Measurements from ENCODE around the gene SUGT1.

The SUGT1 gene

GRCh38 chr13:52736891-52737290 is 84.3 kb downstream of the SUGT1 start:
- in situ Hi-C loops (cut with HindIII; ENCODE audit: low sequenced_read_pairs), result no loop called here

- in situ Hi-C loops (cut with HindIII; ENCODE audit: low sequenced_read_pairs), result no loop called here
Observed at GRCh38 chr13:52737451-52737850, 84.8 kb downstream of the SUGT1 start.

DNA sequence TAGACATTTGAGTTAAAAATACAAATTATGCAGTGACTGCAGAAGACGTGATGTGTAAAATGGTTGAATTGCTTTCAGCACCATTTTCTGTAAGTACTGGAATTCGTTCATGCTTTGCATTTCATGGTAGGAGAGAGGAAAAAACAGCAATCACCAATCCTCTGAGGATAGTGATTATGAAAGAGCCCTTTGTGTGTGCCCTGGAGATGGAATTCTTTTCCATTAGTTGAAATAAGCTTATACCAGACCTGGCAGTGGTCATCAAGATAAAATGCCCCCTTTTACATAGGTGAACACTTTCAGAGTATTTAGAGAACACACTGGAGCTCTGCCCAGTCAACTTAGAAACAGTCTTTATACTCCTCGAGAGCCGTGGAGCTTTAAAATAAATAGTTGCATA is 85.3 kb downstream of the SUGT1 start:
- in situ Hi-C loops (cut with HindIII; ENCODE audit: low sequenced_read_pairs), result no loop called here

- in situ Hi-C loops (cut with HindIII; ENCODE audit: low sequenced_read_pairs), result no loop called here
Observed at GRCh38 chr13:52738719-52739467, 86.3 kb downstream of the SUGT1 start.

DNA sequence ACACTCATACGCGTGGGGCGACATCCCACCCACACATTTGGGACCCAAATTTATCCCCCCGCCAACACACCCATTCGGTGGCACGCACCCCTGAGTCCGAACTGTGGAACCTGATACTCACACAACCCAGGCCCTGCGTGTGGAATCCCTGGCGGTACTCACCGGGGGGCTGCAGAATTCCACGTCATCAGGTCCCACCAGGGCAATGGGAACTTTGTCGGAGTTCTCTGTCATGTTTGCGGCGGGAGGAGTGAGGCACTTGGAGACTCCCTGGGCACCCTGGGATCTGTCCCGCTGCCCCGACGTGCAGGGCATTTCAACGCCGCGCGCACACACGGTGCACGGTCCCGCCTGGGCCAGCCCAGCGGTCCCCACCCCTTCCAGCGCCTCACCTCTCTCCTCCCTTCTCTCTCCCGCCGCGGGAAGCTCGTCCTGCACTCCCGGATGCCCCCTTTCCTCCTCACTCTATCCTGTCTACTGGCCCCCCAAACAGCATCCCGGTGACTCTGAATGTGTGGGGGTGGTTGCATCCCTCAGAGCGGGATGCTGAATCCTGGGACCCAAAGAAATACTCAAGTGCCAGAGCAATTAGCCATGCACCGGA is 86.9 kb downstream of the SUGT1 start, which contains the start of gene CNMD:
CNMD (minus strand) TSS at position 353 of the 604 bp plus-strand sequence; CDS start at position 234, 119 bp downstream.
- in situ Hi-C loops (cut with HindIII; ENCODE audit: low sequenced_read_pairs), result no loop called here

- in situ Hi-C loops (cut with HindIII; ENCODE audit: low sequenced_read_pairs), result no loop called here
Observed at GRCh38 chr13:52743569-52743968, 90.9 kb downstream of the SUGT1 start.

- in situ Hi-C loops (cut with HindIII; ENCODE audit: low sequenced_read_pairs), result no loop called here
Observed at GRCh38 chr13:52743988-52744387, 91.4 kb downstream of the SUGT1 start.

DNA sequence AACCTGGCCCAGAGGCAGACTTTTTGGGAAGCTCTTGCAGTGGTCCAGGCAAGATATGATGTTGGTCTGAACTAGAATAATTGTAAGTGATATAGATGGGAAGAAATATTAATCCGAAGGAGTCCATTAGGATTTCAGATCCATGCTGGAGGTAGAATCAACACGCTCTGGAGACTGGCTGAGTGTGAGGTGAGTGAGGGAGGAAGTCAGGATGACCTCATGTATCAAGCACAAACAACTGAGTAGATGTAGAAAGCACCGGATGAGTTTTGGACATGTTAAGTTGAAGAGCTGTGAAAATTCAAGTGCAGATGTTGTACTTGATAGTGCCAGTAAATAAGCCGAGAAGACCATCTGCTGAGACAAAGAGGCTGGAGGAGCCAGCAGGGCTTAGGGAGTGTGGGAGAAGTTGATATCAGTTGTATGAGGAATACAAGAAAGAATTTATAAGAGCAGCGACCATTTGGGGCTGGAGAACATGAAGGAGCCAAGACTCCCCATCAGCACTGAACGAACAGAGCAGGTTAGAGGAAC is 92.3 kb downstream of the SUGT1 start:
- in situ Hi-C loops (cut with HindIII; ENCODE audit: low sequenced_read_pairs), result no loop called here

DNA sequence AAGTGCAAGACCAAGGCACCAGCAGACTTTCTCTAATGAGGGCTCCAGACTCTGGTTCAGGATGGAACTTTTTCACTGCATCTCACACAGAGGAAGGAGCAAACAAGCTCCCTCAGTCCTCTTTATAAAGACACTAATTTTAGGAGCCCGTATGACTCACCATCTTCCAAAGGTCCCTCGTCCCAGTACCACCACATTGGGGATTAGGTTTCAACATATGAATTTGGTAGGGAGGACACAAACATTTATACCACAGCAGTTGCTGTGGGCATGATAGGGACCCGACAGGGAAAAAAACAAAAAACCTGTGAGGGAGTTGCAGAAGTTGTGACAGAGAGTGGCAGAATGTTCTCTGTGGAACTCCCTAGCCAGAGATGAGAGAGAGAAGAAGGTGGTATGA is 93.5 kb downstream of the SUGT1 start:
- in situ Hi-C loops (cut with HindIII; ENCODE audit: low sequenced_read_pairs), result no loop called here

- in situ Hi-C loops (cut with HindIII; ENCODE audit: low sequenced_read_pairs), result no loop called here
Observed at GRCh38 chr13:52749419-52749818, 96.8 kb downstream of the SUGT1 start.

Measured in DLD1 (cell line).